Psoas muscle (tissue), 8 donors: ENCODE results near the gene SHCBP1. TPM values are rescaled to one million over a fixed set of nuclear protein-coding genes. Genes with fewer than 3 reads are reported as not detected.

Source experiments
- ATAC-seq, 4 donors: fragments of 200-7000 bp; cut with Tn5 transposase; one replicate each; pipeline ENCODE4 v1.9.1; 2020; ENCODE audit warnings: moderate library complexity in 3 of 4, mild to moderate bottlenecking in 2 of 4
- DNase-seq, 2 donors: peaks; one replicate each; pipeline ENCODE4 v3.0.0-alpha.2; 2020
- H3K27ac ChIP-seq: fragments of 200-600 bp; one replicate; pipeline ENCODE4 v1.8.0; 2022
- H3K27me3 ChIP-seq, 3 donors: fragments of 200-600 bp in 1 of 3; one replicate each; pipeline versions ENCODE4 v1.6.1 to v1.8.0; 2013 to 2022; ENCODE audit warnings: low read length in 2 of 3, mild to moderate bottlenecking in 2 of 3, moderate library complexity in 1 of 3; ENCODE audit not compliant: insufficient read depth in 3 of 3
- H3K36me3 ChIP-seq, 2 donors: fragments of 200-600 bp in 1 of 2; one replicate each; pipeline versions ENCODE4 v1.6.1 to v1.8.0; 2013 to 2022; ENCODE audit warnings: low read depth in 1 of 2, mild to moderate bottlenecking in 1 of 2, moderate library complexity in 1 of 2; ENCODE audit not compliant: insufficient read depth in 1 of 2
- H3K4me1 ChIP-seq: fragments of 200-600 bp; one replicate; pipeline ENCODE4 v1.8.0; 2022
- H3K4me3 ChIP-seq: fragments of 200-600 bp; one replicate; pipeline ENCODE4 v1.8.0; 2022; ENCODE audit warnings: mild to moderate bottlenecking
- H3K9me3 ChIP-seq: fragments of 200-600 bp; one replicate; pipeline ENCODE4 v1.8.0; 2022
- CTCF ChIP-seq: fragments of 200-600 bp; IDR thresholded peaks from one replicate; pipeline ENCODE4 v1.8.0; 2022; ENCODE audit warnings: antibody characterized with exemption
- WGBS, 3 donors: extraction: QIAGEN DNeasy Blood & Tissue Kit; methylation state at CpG; one replicate each; pipeline versions ENCODE4 v1.1.6 to v1.1.7; 2013; 5-methylcytosine and 5-hydroxymethylcytosine counted together
- intact Hi-C, 2 donors: fragments of 100-400 bp; cut with DNase I; formaldehyde crosslinking; loops; one replicate each; pipeline versions ENCODE4 v1.11.0 to v1.14.2; 2022
- polyA plus RNA-seq, 3 donors: library from polyadenylated mRNA; stranded (reverse); fragments of 200-250 nt; gene quantifications; one replicate each; pipeline ENCODE4 v1.2.3, GENCODE V29; 2013
- total RNA-seq, 4 donors: library from RNA; stranded (reverse); fragmentation: NEBNext Ultra II Directional in 2 of 4; extraction: Animal tissue kit (Norgen Biotek cat#: 25700) in 2 of 4; gene quantifications; one replicate each; pipeline versions ENCODE4 v1.2.1 to v1.2.4, GENCODE V29; 2021 to 2023
- donor health status: healthy with polysubstance abuse.
- donor health status: DM: no; HTN: no; CAD: no; lungs with moderate emphysema.
- donor health status: Bipolar disorder and iron deficiency.
- donor health status: healthy.
- donor health status: DM: yes; HTN: yes; CAD: no.
- donor health status: DM: no; HTN: no; CAD: no.
- donor health status: DM: no; HTN: no; CAD: no.
- donor health status: DM: yes; HTN: yes; CAD: no.

Gene SHCBP1
- total and polyA plus RNA-seq, 7 donors, result 0.18 to 1.2 (median 0.36) TPM

GRCh38 chr16:46650254-46650623 lies 29.1 kb upstream of the SHCBP1 start:
- DNase-seq (peak in 1 of 2 donors; percentile 26), ATAC-seq (peak; percentile 79 to 89 (median 88))
- intact Hi-C loops, result no loop called here
- H3K4me1 ChIP-seq, result peaks cover 7% of the 10 kb centered on the region
- no peaks in the 10 kb centered on the region for H3K27me3 ChIP-seq
- no peak for TF ChIP-seq CTCF
- peak overlapping the region; percentile 57 for H3K4me3 ChIP-seq
- WGBS, 3 donors, result 40 to 63% (median 41%) methylated on average over 5 of the region's 5 CpGs
- peak overlapping the region; percentile 79 for H3K27ac ChIP-seq
- H3K36me3 ChIP-seq, result no peaks in the 10 kb centered on the region
- H3K9me3 ChIP-seq, result no peaks in the 10 kb centered on the region

- H3K36me3 ChIP-seq, result no peaks in the 10 kb centered on the region
- no peaks in the 10 kb centered on the region for H3K27me3 ChIP-seq
- intact Hi-C loops, result no loop called here
- H3K27ac ChIP-seq, result peak overlapping the region; percentile 79
- peaks cover 2% of the 10 kb centered on the region for H3K9me3 ChIP-seq
- TF ChIP-seq CTCF, result no peak
- peaks cover 7% of the 10 kb centered on the region for H3K4me1 ChIP-seq
- peak overlapping the region; percentile 57 for H3K4me3 ChIP-seq
- ATAC-seq (peak; percentile 95 to 97 (median 96)), DNase-seq (peak; percentile 79 to 89)
- WGBS, 3 donors, result 26 to 36% (median 28%) methylated on average over 27 of the region's 27 CpGs
These were observed 28.5 kb upstream of the SHCBP1 start for GRCh38 chr16:46649588-46650253.

- intact Hi-C loops, result no loop called here
- DNase-seq (no peak), ATAC-seq (no peak)
- 92 to 93% (median 93%) methylated on average over 8 of the region's 8 CpGs for WGBS, 3 donors
- Histone ChIP-seq H3K36me3 (no peaks in the 10 kb centered on the region), H3K4me3 (no peak overlapping the region), H3K9me3 (peaks cover 9% of the 10 kb centered on the region), H3K27me3 (no peaks in the 10 kb centered on the region), H3K27ac (no peak overlapping the region), H3K4me1 (peaks cover 7% of the 10 kb centered on the region)
- no peak for TF ChIP-seq CTCF
These were observed 27.5 kb upstream of the SHCBP1 start for GRCh38 chr16:46648656-46649055.

GRCh38 chr16:46638947-46639925 lies 18.1 kb upstream of the SHCBP1 start:
- peaks cover 6% of the 10 kb centered on the region for H3K9me3 ChIP-seq
- no peak for TF ChIP-seq CTCF
- no peak for DNase-seq
- no peaks in the 10 kb centered on the region for H3K36me3 ChIP-seq
- no peak overlapping the region for H3K27ac ChIP-seq
- H3K4me3 ChIP-seq, result no peak overlapping the region
- intact Hi-C loops, result no loop called here
- no peaks in the 10 kb centered on the region for H3K4me1 ChIP-seq
- 71 to 82% (median 72%) methylated on average over 9 of the region's 9 CpGs for WGBS, 3 donors
- ATAC-seq, result no peak
- H3K27me3 ChIP-seq, result no peaks in the 10 kb centered on the region
